A673 (cell line): ENCODE results near the gene ANKS1B.

ENCODE experiments used
- EZH2 ChIP-seq: fragments of 200-600 bp; sonication (generic); IDR thresholded peaks from 2 replicates; pipeline ENCODE4 v1.6.1; 2017; ENCODE audit warnings: borderline replicate concordance, low read depth, mild to moderate bottlenecking, mixed read lengths, antibody characterized with exemption, low read length; ENCODE audit not compliant: poor library complexity, severe bottlenecking
- TF ChIP-seq, protein P1 (sequence below): fragments of 300-800, 200-600 bp; sonication (generic); conservative IDR thresholded peaks from 2 replicates; pipeline ENCODE4 v1.5.1; 2017; ENCODE audit warnings: low read depth, mild to moderate bottlenecking, antibody characterized with exemption, low read length, moderate library complexity, mixed read lengths

DNA sequence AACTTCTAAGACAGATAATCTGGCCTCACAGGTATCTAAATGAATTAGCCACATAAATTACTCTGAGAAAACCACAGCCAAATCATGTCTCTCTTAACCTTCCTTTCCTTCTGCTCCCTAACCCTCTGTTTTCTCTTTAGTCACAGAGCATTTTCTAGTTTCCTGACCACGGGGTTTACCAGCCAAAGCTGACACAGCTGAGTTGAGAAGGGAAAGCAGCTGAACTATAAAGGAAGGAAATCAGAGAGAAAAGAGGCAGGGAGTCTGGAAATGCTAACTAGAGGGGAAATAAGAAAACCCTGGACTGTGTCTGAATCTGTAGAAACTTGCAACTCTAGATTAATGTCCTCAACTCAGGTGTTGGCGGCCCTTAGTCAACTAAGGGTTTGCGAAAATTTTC is 24.4 kb downstream of the ANKS1B start:
- TF ChIP-seq, protein P1, sequence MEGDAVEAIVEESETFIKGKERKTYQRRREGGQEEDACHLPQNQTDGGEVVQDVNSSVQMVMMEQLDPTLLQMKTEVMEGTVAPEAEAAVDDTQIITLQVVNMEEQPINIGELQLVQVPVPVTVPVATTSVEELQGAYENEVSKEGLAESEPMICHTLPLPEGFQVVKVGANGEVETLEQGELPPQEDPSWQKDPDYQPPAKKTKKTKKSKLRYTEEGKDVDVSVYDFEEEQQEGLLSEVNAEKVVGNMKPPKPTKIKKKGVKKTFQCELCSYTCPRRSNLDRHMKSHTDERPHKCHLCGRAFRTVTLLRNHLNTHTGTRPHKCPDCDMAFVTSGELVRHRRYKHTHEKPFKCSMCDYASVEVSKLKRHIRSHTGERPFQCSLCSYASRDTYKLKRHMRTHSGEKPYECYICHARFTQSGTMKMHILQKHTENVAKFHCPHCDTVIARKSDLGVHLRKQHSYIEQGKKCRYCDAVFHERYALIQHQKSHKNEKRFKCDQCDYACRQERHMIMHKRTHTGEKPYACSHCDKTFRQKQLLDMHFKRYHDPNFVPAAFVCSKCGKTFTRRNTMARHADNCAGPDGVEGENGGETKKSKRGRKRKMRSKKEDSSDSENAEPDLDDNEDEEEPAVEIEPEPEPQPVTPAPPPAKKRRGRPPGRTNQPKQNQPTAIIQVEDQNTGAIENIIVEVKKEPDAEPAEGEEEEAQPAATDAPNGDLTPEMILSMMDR: no peak
- no peak for TF ChIP-seq EZH2
